Suprapubic skin (tissue), 4 donors: ENCODE data around the gene PTMA.

Experiments used
- CTCF ChIP-seq, 2 donors: fragments of 200-600 bp in 1 of 2; fragments of 450-650 bp in 1 of 2; sonication (generic) in 1 of 2; IDR thresholded peaks; one replicate each; pipeline ENCODE4 v1.5.1; 2016 to 2019; ENCODE audit warnings: antibody characterized with exemption in 2 of 2, mild to moderate bottlenecking in 1 of 2, moderate library complexity in 1 of 2
- EP300 ChIP-seq: sonication (generic); formaldehyde crosslinking; IDR thresholded peaks from one replicate; pipeline ENCODE4 v1.6.1; 2017; ENCODE audit warnings: antibody characterized with exemption
- POLR2A ChIP-seq, 2 donors: fragments of 450-650 bp; IDR thresholded peaks; one replicate each; pipeline ENCODE4 v1.6.1; 2017; ENCODE audit warnings: antibody characterized with exemption in 2 of 2, mild to moderate bottlenecking in 2 of 2, moderate library complexity in 2 of 2
- POLR2AphosphoS5 ChIP-seq, 3 donors: sonication (generic); formaldehyde crosslinking; IDR thresholded peaks; one replicate each; pipeline ENCODE4 v1.6.1; 2017; ENCODE audit warnings: antibody characterized with exemption in 3 of 3

DNA sequence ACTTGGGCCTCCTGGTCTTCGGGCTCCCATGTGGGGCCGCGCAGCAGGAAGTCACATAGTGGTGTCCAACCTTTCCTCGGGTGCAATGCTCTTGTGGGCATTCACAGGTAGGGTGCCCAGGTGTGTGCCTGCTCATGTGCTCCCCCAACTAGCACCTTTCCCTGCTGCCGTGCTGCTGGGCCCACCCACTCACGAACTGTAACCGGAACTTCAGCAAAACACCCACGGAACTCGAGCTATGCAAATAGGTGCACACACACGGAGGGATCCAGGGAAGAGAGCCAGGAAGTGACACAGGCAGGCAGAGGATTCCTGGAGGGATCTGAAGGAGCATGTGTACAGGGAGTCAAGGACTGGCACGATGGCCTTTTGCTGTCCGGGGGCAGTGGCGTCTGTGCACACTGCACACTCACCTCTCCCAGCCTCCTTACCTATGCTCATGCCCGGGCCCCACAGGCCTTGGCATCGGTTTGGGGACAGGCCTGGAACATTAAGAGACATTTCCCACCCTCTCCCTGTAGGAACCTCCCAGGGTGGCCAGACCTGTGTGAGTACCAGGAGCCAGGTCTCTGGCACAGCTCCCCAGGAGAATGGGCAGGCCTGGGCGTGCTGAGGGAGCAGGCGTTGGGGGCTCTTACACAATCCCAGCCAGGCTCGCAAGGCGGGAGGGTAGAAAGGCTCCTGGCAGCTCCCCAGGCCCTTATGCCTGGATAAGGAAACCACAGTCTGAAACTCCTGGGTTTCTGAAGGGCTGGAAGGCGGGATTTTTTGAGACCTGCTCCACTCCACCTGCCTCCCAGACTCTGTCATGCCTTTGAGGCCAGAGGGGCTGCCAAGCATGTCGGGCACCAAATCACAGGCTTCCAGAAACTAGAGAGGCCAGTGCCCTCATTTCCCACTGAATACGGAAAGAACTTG is 6.6 kb upstream of the PTMA start:
- TF ChIP-seq CTCF (IDR thresholded peaks at IDR 0.05), result no peak
- TF ChIP-seq POLR2A (IDR thresholded peaks at IDR 0.05), result no peak
- TF ChIP-seq EP300, result no peak
- no peak for TF ChIP-seq POLR2AphosphoS5 (IDR thresholded peaks at IDR 0.05)
